ENCODE data around the gene RGS8.

RGS8 gene

DNA sequence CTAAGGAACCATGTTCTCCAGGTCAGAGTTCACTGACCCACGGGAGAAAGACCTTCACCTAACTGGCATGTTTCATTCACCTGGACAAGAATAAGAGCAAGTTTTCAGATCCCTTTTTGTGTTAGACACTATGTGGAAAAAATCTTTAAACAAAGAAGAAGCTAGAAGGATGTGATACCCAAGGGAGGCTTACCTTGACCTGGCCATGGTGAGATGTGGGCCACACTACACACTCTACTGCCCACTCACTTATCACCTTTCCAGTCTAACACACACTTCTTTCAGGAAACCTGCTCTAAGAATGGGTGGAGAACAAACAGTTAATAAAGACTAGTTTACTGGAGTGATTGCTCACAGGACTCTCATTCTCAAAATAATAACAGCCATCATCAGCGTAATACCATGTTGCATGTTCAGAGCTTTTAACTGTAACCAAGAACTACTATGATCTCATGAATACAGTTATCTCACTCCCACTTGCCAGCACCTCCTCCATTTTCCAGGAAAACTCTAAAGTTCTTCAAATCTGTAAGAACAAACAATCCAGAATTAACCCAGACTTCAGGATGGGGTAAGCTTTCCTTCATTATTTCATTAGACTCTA lies 1.4 kb downstream of the RGS8 start:
- no peak for TF ChIP-seq CTCF (IDR thresholded peaks at IDR 0.05)

- no peak for TF ChIP-seq CTCF (IDR thresholded peaks at IDR 0.05)
Observed at GRCh38 chr1:182682406-182682805, 2.0 kb downstream of the RGS8 start.

GRCh38 chr1:182681568-182681912 lies 2.8 kb downstream of the RGS8 start:
- no peak for TF ChIP-seq CTCF (IDR thresholded peaks at IDR 0.05)

- no peak for TF ChIP-seq CTCF (IDR thresholded peaks at IDR 0.05)
Observed at GRCh38 chr1:182680901-182681567, 3.4 kb downstream of the RGS8 start.

GRCh38 chr1:182680408-182680807 lies 4.0 kb downstream of the RGS8 start:
- TF ChIP-seq CTCF (IDR thresholded peaks at IDR 0.05): no peak

- TF ChIP-seq CTCF (IDR thresholded peaks at IDR 0.05): no peak
Observed at GRCh38 chr1:182679684-182680083, 4.7 kb downstream of the RGS8 start.

DNA sequence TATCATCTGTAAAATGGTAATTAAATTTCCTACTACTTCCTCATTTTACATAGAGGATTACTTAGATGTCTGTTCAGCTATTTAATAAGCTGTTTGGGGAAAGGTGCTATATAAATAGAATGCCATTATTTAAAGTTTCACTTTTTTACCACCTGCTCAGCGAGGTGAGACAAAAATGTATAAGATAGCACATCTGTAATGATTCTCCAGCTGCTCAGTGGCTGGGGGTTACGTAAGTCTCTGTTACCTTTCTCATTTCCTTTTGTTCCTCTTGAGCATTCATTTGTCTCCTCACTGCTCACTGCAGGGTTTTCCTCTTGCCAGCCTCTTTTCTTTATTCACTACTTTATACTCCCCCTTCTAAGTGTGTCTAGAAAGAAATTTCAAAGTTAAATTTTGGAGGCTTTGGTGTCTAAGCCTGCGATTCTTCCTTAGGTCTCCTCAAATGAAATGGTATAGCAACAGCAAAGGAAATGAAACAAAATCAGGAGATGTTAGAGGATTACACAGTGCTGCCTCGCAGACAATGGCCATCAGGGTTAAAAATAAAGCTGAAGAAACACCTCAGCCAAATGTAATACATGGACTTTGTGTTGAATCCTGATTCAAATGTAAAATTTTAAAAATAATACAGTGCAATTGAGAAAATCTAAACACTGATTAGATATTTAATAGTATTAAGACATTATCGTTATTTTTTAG lies 6.8 kb downstream of the RGS8 start:
- TF ChIP-seq CTCF (IDR thresholded peaks at IDR 0.05): no peak
